Measurements from ENCODE around the gene AKT2.

AKT2 gene

DNA sequence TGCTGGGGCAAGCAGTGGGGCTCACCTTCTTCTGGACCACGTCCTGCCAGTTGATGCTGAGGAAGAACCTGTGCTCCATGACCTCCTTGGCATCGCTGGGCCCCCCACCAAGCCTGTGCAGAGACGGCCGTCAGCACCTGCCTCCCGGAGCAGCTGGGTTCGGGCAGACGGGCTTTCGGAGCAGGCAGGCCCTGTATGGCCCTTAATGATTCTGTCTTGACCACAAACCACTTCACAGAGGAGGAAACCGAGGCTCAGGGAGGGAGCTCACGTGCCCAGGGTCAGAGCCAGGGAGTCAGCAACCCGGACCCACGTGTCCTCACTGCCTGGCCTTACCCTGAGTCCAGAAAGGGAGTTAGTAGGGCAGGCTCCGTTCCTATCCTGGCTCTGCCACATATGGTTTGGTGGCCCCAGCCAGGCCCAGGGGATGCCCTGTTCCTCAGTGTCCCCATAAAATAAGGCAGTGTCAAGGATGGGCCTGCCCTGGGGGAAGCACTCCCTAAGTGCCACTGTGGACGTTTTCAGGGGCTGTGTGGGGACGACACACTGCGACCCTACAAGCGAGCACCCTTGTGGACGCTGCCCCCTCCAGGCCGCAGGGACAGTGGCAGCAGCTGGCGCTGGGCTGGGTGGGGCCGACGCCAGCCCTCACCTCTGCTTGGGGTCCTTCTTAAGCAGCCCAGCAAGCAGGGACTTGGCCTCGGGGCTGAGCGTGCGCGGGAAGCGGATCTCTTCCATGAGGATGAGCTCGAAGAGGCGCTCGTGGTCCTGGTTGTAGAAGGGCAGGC is 49.7 kb downstream of the AKT2 start:
- DNase-seq (ENCODE audit: low read depth, low spot score) = peak; percentile 50

DNA sequence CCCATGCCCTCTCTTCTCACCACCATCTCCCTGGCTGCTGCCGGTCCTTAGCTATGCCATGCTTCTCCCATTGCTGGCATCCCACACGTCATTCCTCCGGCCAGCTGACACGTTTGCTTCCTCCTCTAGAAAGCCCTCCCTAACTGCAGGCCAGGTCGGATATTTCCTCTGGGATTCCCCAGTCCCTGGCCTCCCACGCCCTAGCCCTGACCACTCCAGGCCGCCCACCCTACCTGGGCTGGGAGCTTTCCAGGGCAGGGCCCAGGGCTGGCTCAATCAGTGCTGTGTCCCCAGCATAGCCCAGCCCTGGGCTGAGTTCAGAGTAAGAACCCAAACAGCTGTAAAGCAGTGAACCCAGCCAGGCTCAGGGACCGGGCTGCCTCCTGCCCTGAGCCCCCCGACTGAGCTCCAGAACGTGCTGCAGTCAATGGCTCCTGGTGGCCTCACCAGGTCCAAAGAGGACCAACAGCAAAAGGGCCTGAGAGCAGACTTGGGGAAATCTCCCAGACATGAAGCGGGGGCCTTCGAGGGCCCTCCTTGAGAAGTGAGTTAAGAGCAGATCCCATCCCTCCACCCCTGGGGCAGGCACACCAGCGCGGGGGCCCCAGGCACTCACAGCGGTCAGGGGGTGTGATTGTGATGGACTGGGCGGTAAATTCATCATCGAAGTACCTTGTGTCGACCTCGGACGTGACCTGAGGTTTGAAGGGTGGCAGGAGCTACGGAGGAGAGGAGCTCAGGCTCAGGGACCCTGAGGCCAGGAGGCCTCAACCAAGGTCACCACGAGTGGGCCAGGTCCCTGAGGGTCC is 50.5 kb downstream of the AKT2 start:
- DNase-seq (ENCODE audit: low read depth, low spot score) = no peak

DNA sequence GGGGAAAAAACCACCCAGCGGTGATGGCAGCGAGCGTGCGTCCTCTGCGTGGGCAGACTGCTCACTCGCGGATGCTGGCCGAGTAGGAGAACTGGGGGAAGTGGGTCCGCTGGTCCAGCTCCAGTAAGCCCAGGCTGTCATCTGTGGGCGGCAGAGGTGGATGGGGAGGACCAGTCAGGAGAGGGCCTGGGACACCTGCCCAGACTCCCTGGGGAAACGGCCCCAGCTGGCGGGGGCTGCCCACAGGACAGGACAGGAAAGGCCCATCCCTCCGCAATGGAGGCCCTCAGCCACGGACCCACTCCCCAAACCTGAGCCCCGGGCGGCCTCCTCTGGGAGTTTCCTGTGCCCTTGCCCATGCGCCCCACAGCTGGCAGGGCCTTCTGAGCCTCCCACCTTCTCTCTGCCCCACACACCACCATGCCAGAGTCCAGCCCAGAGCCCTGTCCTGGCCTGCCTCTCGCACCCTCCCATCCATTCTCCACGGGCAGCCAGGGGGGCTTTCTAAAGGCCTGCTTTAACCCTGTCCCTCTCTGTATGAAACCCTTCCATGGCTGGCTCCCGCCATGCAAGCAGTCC is 51.2 kb downstream of the AKT2 start:
- no peak for DNase-seq (ENCODE audit: low read depth, low spot score)

DNA sequence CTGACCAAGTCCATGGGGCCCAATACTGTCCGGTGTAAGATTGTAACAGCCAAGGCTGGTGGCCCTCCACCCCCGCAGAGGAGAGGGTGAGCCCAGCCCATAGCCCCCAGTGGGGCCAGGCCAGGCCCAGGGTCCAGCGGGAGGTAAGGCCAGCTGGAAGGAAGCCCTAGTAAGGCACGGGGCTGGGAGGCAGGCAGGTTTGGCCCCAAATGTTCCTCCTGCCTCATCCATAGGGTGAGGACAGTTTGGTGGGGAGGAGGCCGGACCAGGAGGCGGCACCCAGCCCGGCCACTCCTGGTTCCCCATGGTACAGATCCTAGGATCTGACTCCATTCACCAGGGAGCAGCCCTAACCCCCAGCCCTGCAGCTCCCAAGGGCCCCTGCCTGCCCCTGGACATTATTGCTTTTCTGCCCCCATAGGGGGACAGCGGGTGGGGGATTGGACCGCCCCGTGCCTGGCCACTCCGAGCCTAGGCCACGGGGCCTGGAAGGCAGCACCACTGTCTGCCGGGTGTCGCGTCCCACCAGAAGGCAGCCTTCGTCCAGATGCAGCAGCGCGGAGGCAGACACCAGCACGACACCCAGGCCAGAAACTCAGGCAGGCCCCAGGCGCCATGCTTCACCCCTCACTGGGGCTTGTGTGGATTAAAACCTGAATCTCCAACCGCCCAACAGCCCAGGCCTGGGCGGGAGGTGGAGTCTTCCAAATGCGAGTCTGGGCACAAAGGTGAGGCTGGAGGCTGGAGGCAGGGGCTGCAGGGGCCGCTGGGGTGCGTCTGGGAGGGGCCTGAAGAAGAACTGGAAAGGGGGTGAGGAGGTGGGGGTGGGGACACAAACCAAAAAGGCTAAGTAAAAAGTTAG is 52.0 kb downstream of the AKT2 start:
- no peak for DNase-seq (ENCODE audit: low read depth, low spot score)

DNA sequence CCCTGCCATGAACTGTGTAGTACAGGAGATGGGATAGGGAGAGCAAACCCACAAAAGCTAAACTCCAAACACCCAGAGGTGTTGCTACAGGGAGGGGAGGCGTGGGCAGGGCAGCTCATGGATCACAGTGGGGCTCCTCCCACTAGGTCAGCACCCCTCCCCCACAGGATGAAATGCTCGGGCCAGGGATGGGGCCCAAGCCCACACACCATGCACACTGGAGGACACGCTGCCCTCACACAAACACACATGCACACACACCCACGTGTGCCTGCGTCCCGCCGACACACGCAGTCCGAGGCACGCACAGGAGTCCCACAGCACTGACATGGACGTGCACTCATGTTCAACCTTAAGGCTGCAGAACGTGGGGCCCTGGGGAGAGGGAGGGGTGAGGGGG is 52.7 kb downstream of the AKT2 start:
- no peak for DNase-seq (ENCODE audit: low read depth, low spot score)

DNA sequence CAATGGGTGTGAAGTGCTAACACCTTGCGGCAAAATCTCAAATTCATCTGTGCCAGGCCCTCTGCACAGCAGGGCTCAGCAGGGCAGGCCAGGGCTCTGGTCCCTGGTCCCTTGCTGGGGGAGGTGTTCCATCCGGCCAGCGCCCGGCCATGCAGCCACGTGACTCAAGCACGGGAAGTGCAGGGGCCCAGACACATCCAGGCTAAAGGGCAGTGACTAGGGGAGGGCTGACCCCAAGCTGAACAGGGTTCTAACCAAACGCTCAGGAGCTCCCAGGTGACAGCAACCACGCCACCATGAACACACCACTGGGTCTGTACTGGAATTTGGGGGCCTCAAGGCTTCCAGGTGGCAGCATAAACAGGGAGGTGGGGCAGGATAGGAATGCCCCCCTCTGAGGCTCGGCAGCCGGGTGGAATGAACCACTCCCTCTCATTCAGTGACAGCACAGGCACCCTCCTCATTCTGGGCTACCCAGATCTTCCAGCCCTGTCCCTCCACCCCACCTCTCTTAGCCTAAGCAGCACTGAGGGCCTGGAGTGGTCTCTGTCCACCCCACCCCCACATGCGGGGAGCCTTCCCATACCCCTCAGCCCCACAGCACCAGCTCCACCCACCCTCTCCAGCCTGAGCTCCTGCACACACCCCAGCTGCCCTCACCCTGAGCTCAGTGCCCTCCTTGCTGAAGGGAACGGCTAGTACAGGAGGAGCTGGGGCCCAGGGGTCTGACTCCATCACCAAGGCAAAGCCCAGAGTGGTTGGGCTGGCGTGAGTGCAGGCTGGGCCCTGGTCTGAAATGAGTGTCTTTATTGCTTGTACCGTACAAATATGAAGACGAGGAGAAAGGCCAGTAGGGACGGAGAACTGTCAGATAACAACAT is 53.4 kb downstream of the AKT2 start:
- DNase-seq (ENCODE audit: low read depth, low spot score) = peak; percentile 81

DNA sequence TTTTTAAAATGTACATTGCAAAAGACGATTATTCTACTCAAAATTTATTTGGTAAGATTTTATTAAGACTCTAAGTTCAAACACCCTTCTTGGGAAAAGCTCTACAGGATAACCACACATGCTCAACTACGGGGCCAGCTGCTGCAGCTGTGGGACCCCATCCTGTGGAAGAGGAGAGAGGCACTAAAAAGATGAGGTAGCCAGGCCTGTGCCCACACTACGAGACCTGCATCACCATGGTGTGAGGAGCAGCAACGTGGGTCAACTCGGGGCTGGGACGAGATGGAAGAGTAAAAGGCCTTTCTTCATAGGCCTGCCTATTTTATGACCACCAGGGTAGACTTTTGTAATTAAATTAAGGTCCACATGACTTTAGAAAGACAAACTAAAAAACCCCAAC is 54.1 kb downstream of the AKT2 start:
- no peak for DNase-seq (ENCODE audit: low read depth, low spot score)

DNA sequence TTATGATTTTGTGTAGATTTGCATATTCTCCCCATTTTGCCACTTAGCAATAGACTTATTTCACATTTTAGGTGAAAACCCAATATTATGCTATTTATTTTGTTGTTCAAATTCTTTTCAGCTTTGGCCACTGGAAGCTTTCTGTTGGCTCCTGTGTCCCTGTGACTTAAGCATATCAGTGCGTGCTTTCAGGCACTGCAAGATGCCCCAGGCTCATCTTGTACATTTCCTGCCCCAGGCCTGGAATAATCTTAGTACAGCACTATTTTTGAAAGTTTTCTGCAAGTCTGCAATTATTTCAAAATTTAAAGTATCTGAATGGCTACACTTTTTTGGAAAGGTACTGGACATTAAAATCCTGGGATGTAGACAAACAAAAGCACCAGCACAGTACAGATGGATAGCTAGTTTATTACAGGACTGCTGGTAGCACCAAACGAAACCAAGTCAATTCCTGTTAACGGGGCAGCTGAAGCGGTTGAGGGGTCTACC is 55.2 kb downstream of the AKT2 start:
- DNase-seq (ENCODE audit: low read depth, low spot score) = no peak

DNA sequence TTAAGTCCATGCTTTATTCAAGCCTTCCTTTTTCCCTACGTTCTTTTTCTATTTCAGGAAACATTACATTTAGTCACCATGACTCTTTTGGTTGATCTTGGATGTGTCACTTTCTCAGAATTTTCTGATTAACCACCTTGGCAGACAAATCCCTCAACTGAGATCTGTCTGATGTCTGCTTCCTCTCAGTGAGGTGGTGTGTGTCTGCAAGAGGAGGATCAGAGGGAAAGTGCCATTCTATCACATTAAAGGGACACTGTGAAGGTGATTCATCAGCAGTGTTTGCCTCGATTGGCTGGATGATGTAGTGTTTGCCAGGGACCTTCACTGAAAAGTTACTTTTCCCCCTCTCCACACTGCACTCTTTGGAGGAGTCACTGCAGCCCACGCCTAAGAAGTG is 55.7 kb downstream of the AKT2 start:
- DNase-seq (ENCODE audit: low read depth, low spot score) = no peak

DNA sequence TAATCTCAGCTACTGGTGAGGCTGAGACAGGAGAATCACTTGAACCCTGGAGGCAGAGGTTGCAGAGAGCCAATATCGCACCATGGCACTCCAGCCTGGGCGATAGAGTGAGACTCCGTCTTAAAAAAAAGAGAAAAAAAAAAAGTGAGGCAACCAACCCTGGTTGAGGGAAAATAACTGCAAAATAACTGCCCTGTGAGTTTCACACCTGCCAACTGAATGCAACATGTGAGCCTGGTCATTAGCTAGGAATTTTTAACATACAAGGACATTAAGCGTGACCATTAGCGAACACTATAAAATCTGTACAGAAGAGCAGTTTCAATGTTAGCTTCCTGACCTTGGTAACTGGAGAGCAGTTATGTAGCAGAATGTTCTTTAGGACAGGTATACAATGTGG is 56.3 kb downstream of the AKT2 start:
- DNase-seq (ENCODE audit: low read depth, low spot score) = no peak

DNA sequence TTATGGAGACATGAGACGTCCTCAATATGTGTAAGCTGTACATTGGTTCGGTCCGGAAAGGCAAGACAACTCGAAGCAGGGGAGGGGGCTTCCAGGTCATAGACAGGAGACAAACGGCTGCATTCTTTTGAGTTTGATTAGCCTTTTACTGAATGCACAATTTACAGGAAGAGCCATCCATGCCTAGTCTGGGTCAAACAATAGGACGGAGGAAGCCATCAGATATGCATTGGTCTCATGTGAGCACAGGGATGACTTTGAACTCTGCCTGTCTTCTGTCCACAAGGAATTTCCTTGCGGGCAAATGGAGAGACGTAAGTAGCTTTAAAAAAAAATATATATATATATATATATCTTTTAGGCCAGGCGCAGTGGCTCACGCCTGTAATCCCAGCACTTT is 56.8 kb downstream of the AKT2 start:
- DNase-seq (ENCODE audit: low read depth, low spot score) = no peak

DNA sequence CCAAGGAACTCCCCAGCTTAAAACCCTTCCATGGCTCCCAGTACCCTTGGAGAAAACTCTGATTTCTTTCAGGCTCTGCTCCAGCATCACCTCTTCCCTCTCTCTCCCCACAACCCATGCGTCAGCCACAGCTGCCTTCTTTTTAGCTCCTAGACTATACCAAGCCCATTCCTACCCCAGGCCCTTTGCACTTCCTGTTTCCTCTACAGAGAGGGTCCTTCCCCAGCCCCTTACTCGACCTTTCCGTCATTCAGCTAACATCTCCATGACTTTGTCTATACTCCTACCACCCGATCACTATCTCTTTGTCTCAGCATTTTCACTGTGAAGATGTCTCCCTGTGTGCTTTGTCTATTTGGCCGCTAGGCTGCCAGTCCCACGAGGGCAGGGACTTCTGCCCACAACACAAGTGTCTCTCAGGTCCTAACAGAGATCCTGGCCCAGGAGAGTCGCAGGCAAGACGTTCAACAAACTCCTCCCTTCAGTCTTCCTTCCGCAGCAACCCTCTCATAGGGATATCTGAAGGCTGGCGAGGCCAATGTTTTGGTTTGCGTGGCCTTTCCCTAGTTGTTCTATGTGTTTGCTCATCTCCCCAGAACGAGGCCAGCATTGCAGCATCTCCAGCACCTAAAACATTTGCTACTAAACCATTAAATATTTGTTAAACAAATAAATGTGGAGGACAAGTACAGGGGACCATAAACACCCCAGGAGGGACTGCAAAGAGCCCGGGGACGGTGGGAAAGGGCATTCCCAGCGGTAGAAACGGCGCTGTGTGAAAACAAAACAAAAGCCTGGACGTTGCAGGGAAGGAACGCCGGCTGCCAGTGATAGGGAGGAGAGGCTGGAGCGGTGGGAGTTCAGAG is 59.5 kb downstream of the AKT2 start:
- DNase-seq (ENCODE audit: low read depth, low spot score) = no peak

DNA sequence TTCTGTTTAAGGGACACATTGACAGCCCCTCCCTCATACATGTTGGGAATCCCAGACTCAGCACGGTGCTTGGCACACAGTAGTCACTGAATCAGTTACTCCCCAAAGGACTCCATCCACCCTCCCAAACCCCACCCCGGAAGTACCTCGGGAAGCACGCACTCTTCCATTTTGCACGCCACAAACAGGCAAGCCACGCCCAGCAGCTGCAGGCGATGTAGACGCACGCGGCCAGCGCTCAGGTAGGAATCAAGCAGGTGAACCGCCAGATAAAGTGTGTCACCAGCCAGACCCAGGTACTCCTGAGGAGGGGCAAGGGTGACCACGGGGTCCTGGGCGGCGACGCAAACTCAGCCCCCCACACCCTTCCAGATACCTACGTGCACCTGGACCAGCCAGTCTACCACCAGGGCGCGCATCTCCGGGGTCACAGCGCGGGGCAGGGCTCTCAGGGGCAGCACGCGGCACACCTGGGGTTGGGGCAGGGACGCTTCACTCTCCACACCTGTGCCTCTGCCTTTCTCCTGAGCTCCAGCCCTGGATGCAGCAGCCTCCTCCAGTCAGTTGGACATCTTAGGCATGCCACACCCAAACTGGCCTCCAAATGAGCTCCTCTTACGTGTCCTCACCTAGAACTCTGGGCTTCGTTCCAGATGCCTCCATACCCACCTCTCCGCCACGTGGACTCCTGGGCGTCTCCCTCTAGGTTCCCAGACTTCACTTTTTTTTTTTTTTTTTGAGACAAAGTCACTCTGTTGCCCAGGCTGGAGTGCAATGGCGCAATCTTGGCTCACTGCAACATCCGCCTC is 60.6 kb downstream of the AKT2 start:
- DNase-seq (ENCODE audit: low read depth, low spot score) = no peak

DNA sequence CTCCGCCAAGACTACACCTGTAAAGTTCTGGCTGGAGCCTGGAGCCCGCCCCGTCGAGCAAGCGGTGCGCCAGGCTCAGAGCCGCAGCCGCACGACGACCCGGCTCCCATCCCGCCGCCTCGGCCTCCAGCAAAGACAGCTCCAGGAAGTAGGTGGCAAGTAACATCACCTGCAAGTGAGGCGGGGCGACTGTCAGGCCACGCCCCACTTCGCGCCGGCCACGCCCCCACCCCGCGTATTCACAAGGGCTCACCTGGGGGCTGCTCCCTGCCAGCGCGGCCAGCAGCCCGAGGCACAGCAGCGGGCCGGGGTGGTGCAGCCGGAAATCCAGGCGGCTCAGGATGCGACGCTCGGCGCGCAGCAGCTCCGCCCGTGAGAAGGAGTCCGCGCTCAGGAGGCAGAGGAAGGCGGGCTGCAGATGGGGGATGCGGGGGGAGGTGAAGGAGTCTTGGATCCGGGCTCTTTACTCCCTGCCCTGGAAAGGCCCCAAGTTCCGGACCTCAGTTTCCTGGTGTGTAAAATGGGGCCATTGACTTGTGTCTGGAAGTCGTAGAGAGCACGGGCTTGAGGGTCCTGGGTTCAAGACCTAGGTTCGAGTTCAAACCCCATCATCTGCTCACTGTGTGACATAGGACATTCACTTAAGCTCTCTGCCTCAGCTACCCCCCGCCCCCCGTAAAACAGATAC is 61.9 kb downstream of the AKT2 start:
- DNase-seq (ENCODE audit: low read depth, low spot score) = peak; percentile 97

DNA sequence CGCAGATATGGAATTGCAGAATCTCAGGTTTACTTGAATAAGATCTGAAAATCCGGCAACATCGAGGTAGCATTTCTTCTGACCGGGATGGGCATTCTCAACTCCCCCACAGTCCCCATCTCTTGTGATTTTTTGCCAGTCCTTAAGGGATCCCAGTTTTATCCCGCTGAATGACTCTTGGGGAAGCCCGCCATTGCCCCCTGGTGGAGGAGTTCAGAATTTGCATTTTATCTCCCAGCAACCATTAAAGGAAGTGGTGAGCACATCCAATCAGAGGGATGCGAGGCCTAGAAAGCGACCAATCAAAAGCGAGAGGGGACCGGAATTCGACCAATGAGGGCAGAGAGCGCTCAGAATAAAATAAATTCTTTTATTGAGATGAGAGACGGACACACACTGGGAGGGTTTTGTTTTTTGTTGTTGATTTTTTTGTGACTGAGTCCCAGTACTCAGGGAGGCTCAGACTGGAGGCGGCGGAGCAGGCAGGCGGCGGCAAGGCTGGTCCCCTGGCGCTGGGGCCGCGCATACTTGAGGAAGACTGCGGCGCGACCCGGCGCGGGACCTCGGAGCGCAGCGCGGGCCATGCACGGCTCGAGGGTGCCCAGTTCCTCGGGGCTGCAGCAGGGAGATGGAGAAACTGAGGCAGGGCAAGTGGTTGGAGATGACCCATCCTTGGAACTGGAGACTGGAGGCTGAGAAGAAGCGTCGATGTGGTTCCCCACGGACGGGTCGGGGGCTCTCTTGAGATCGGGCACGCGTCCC is 63.1 kb downstream of the AKT2 start:
- peak; percentile 96 for DNase-seq (ENCODE audit: low read depth, low spot score)

DNA sequence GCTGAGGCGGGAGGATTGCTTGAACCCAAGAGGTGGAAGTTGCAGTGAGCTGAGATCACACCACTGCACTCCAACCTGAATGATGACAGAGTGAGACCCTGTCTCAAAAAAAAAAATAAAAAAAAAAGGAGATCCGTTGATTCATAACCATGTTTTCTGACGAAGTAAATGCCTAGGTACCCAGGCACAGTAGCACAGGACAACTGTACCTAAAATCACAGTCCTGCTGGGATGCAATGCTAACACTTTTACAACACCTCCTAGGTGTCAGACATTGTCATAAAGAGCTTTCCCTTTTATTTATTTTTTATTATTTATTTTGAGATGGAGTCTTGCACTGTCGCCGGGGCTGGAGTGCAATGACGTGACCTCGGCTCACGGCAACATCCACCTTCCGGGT is 64.5 kb downstream of the AKT2 start:
- DNase-seq (ENCODE audit: low read depth, low spot score) = no peak

DNA sequence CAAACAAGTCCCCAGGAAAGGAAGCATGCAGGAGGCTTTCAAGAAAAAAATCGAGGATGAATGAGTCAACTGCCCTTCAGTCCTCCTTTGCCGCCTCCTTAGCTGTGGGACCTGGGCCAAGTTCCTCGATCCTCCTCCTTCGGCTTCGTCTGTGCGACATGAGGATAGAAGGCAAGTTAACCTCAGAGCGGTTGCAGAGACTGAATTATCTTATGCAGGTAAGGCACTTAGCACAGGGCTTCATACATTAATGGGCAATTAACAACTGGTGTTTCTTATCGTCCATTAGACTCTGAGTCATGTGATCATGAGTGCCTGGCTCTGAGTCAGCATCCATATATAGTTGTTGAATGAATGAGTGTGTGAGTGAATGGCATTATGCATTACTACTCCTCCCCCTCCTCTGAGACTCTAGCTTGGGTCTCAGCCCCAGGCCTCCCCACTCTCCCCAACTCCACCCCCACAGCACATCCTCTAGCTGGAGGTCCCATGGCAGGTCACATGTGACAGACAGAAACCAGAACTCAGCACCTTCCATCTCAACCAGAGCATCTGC is 65.3 kb downstream of the AKT2 start:
- DNase-seq (ENCODE audit: low read depth, low spot score) = no peak
